ENCODE data around the gene ARHGAP26.
A peak's percentile ranks its signal among the peaks of the same experiment; 100 is the strongest.

ARHGAP26 gene

GRCh38 chr5:143254819-143255218 lies 484.6 kb downstream of the ARHGAP26 start:
- FAIRE-seq = no peak

GRCh38 chr5:143258559-143259253 lies 488.5 kb downstream of the ARHGAP26 start:
- DNase-seq (ENCODE audit: extremely low spot score, insufficient read length, low read depth) (no peak), FAIRE-seq (no peak)

More at GRCh38 chr5:143254819-143255218, 484.6 kb downstream of the ARHGAP26 start:
- DNase-seq (ENCODE audit: extremely low spot score, insufficient read length, low read depth) = no peak

DNA sequence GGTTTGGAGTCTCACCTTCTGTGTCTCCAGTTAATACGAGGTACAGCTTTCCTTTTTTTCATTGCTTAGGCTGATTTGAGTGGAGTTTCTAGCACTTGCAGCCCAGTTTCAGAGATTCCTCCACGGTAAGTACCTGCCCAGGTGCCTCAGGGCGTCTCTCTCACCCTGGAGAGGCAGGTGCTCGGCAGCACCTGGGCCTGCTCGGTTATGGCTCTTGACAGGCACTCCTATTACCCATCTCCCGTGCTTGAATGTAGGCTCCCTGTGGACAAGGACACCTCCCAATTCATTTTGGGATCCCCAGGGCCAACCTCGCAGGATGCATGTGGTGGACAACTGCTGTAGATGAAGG lies 489.1 kb downstream of the ARHGAP26 start:
- DNase-seq (ENCODE audit: extremely low spot score, insufficient read length, low read depth) = no peak
- FAIRE-seq = no peak

DNA sequence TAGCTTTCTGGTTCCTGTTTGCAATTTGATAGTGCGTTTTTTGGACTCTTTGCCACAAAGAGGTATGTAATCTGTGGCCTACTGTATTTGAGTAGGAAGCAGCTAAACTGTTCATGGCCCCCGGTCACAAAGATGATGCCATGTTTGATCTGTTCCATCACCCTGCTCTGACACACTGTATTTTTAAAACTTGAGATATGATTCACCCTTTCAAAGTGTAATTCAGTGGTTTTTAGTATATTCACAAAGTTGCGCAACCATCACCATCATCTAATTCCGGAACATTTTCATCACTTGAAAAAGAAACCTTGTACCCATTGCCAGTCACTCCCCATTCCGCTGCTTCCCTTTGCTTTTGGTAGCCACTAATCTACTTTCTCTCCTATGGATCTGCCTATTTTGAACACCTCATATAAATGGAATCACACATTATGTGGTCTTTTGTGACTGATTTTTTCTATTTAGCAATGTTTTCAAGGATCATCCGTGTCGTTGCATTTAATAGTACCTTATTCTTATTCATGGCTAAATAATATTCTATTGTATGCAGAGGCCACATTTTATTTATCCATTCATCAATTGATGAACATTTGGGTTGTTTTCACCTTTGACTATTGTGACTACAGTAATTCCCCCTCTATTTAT lies 491.7 kb downstream of the ARHGAP26 start:
- DNase-seq (ENCODE audit: extremely low spot score, insufficient read length, low read depth) = no peak
- FAIRE-seq = peak; percentile 60

DNA sequence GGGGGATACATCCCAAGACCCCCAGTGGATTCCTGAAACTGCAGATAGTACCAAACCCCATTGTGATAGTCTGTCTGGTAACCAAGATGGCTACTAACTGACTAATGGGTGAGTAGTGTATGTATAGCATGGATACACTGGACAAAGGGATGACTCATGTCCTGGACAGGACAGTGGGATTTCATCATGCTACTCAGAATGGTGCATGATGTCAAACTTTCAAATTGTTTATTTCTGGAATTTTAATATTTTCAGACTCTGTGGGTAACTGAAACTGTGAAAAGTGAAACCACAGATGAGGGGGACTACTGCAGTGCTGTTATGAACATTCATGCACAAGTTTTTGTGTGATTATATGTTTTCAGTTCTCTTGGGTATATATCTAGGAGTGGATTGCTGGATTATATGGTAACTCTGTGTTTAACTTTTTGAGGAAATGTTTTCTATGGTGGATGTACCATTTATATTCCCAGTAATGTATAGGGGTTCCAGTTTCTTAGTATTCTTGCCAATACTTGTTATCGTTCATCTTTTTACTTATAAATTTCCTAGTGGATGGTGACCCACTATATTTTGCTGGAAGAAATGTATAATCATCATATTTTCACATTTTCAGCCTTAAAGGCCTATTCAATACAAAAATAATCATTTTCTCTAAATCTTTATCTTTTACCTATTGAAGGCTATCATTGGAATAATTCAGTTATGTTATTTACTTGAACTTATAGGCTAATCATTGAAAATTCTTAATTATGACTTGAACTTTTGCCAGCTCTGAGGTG lies 492.4 kb downstream of the ARHGAP26 start:
- DNase-seq (ENCODE audit: extremely low spot score, insufficient read length, low read depth) (no peak), FAIRE-seq (peak; percentile 73)

GRCh38 chr5:143263272-143263810 lies 493.2 kb downstream of the ARHGAP26 start:
- DNase-seq (ENCODE audit: extremely low spot score, insufficient read length, low read depth) (no peak), FAIRE-seq (no peak)

- FAIRE-seq = no peak
- no peak for DNase-seq (ENCODE audit: extremely low spot score, insufficient read length, low read depth)
Measured at GRCh38 chr5:143265995-143266394, 495.8 kb downstream of the ARHGAP26 start.

- no peak for FAIRE-seq
Measured at GRCh38 chr5:143267186-143267585, 497.0 kb downstream of the ARHGAP26 start.

GRCh38 chr5:143268388-143268787 lies 498.2 kb downstream of the ARHGAP26 start:
- FAIRE-seq = no peak
- DNase-seq (ENCODE audit: extremely low spot score, insufficient read length, low read depth) = no peak

More at GRCh38 chr5:143267186-143267585, 497.0 kb downstream of the ARHGAP26 start:
- no peak for DNase-seq (ENCODE audit: extremely low spot score, insufficient read length, low read depth)

- DNase-seq (ENCODE audit: extremely low spot score, insufficient read length, low read depth) (no peak), FAIRE-seq (peak; percentile 64)
Measured at GRCh38 chr5:143271431-143271830, 501.3 kb downstream of the ARHGAP26 start.

GRCh38 chr5:143274952-143275351 lies 504.8 kb downstream of the ARHGAP26 start:
- no peak for FAIRE-seq
- no peak for DNase-seq (ENCODE audit: extremely low spot score, insufficient read length, low read depth)

DNA sequence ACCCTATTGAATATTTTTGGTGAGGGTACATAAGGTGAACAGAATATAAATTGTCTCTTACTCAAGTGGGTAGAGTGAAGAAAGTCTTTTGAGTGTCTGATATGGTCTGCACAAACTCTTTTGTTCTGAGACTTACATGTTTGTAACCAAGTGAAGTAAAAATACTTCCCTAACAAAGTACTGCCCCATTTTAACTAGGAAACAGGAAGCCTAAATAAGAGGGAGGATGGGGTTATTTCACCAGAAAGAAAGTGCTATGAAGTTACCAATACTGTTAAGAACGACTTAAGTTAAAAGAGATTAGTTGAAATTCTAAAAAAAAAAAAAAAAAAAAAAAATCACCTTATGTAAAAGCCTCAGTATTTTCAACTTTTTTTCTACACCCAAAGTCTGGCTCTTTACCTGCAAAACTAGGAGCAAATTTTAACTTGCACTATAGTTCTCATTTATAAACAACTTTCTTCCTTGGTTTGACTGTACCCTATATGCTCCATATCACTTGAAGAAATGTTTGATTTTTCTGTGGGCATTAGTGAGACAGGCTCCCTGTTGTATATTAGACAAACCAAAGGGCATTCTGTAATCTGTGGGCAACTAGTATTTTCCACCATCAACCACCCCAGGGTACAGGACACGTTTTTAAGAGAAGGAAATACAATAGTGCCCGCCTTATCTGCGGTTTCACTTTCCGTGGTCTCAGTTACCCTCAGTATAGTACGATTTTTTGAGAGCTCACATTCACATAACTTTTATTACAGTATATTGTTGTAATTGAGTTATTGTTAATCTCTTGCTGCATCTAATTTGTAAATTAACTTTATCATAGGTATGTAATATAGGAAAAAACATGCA lies 505.6 kb downstream of the ARHGAP26 start:
- no peak for FAIRE-seq
- DNase-seq (ENCODE audit: extremely low spot score, insufficient read length, low read depth) = no peak

DNA sequence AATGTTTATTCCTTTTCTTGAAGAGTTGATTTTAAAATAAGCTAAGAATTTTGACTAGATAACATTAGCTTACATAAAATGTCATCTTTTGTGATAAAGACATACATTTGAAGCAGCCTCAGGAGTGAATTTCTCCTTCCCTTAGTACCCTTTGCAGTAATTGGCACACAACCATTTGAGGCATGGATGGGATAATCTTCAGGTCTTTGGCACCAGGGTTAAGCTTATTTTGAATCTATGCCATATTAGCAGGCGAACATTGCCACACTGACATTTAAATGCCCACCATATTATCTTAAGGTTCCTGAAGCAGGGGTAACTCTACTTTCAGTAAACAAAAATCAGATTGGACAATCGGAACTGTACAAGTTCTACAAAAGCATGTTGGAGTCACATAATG lies 507.4 kb downstream of the ARHGAP26 start:
- FAIRE-seq (no peak), DNase-seq (ENCODE audit: extremely low spot score, insufficient read length, low read depth) (no peak)
